Stomach (tissue), 4 donors: ENCODE measurements around the gene C12orf76.

ENCODE experiments used
- EP300 ChIP-seq: sonication (generic); formaldehyde crosslinking; IDR thresholded peaks from one replicate; pipeline ENCODE4 v1.6.1; 2017; ENCODE audit warnings: antibody characterized with exemption
- TF ChIP-seq, protein P1 (sequence below), 7 experiments: fragments of 450-650 bp in 4 of 7; fragments of 200-600 bp in 3 of 7; sonication (generic) in 3 of 7; IDR thresholded peaks; one replicate each; pipeline ENCODE4 v1.5.1; 2016 to 2019; ENCODE audit warnings: antibody characterized with exemption in 7 of 7, control low read depth in 2 of 7, mild to moderate bottlenecking in 1 of 7

GRCh38 chr12:110001596-110001995 is 46.7 kb downstream of the C12orf76 start:
- TF ChIP-seq EP300, result no peak
- TF ChIP-seq, protein P1, sequence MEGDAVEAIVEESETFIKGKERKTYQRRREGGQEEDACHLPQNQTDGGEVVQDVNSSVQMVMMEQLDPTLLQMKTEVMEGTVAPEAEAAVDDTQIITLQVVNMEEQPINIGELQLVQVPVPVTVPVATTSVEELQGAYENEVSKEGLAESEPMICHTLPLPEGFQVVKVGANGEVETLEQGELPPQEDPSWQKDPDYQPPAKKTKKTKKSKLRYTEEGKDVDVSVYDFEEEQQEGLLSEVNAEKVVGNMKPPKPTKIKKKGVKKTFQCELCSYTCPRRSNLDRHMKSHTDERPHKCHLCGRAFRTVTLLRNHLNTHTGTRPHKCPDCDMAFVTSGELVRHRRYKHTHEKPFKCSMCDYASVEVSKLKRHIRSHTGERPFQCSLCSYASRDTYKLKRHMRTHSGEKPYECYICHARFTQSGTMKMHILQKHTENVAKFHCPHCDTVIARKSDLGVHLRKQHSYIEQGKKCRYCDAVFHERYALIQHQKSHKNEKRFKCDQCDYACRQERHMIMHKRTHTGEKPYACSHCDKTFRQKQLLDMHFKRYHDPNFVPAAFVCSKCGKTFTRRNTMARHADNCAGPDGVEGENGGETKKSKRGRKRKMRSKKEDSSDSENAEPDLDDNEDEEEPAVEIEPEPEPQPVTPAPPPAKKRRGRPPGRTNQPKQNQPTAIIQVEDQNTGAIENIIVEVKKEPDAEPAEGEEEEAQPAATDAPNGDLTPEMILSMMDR (IDR thresholded peaks at IDR 0.05), result no peak
